Putamen (tissue), 1 donor: Measurements from ENCODE around the gene LAMA5.

Experiments used
- DNase-seq: peaks from one replicate; pipeline ENCODE4 v3.0.0-alpha.2; 2016; ENCODE audit warnings: low spot score

The LAMA5 gene

GRCh38 chr20:62349556-62350097 is 17.5 kb downstream of the LAMA5 start:
- DNase-seq = no peak

GRCh38 chr20:62348604-62349003 is 18.5 kb downstream of the LAMA5 start:
- no peak for DNase-seq

- DNase-seq = no peak
These were observed 19.7 kb downstream of the LAMA5 start for GRCh38 chr20:62347445-62347844.

- DNase-seq = no peak
These were observed 20.0 kb downstream of the LAMA5 start for GRCh38 chr20:62347151-62347404.

GRCh38 chr20:62346398-62347150 is 20.5 kb downstream of the LAMA5 start:
- no peak for DNase-seq

GRCh38 chr20:62345681-62346370 is 21.3 kb downstream of the LAMA5 start:
- no peak for DNase-seq

- no peak for DNase-seq
These were observed 22.3 kb downstream of the LAMA5 start for GRCh38 chr20:62344782-62345181.

- DNase-seq = no peak
These were observed 23.0 kb downstream of the LAMA5 start for GRCh38 chr20:62344092-62344491.

GRCh38 chr20:62342910-62343309 is 24.2 kb downstream of the LAMA5 start:
- DNase-seq = no peak

GRCh38 chr20:62339647-62340062 is 27.5 kb downstream of the LAMA5 start:
- no peak for DNase-seq

GRCh38 chr20:62338294-62338620 is 28.9 kb downstream of the LAMA5 start:
- no peak for DNase-seq

- no peak for DNase-seq
These were observed 29.4 kb downstream of the LAMA5 start for GRCh38 chr20:62337558-62338293.

GRCh38 chr20:62336775-62337557 is 30.1 kb downstream of the LAMA5 start:
- DNase-seq = no peak

- no peak for DNase-seq
These were observed 30.8 kb downstream of the LAMA5 start for GRCh38 chr20:62336329-62336728.

GRCh38 chr20:62335532-62335931 is 31.6 kb downstream of the LAMA5 start:
- no peak for DNase-seq

GRCh38 chr20:62334881-62335280 is 32.2 kb downstream of the LAMA5 start:
- DNase-seq = no peak

GRCh38 chr20:62333820-62334595 is 33.1 kb downstream of the LAMA5 start:
- DNase-seq = no peak

GRCh38 chr20:62332989-62333819 is 33.9 kb downstream of the LAMA5 start:
- DNase-seq = no peak

- DNase-seq = no peak
These were observed 34.7 kb downstream of the LAMA5 start for GRCh38 chr20:62332421-62332820.

- DNase-seq = no peak
These were observed 35.8 kb downstream of the LAMA5 start for GRCh38 chr20:62331347-62331746.
